Measurements from ENCODE around the gene CCNY.

DNA sequence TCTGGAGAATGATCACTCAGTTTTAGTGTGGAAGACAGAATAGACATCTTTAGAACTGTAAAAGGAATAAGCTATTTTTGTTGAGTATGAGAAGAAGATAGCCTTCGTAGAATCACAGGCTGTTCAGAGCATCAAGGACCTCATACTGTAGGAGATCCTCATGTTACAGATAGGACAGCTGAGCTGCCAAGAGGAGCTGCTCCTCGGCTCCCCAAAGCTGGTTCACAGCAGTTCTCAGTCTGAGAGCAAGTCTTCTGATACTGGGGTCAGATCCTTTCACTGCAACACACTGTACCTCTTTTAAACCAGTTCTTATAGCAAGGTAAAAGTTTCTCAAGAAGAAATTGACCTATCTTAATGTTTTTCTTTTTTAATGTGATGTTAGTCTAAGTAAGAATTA, 17.1 kb downstream of the CCNY start:
- TF ChIP-seq EZH2 (IDR thresholded peaks at IDR 0.05; ENCODE audit: borderline replicate concordance, insufficient read depth, low read depth, low read length, poor library complexity, severe bottlenecking), result no peak
- TF ChIP-seq, protein P1, sequence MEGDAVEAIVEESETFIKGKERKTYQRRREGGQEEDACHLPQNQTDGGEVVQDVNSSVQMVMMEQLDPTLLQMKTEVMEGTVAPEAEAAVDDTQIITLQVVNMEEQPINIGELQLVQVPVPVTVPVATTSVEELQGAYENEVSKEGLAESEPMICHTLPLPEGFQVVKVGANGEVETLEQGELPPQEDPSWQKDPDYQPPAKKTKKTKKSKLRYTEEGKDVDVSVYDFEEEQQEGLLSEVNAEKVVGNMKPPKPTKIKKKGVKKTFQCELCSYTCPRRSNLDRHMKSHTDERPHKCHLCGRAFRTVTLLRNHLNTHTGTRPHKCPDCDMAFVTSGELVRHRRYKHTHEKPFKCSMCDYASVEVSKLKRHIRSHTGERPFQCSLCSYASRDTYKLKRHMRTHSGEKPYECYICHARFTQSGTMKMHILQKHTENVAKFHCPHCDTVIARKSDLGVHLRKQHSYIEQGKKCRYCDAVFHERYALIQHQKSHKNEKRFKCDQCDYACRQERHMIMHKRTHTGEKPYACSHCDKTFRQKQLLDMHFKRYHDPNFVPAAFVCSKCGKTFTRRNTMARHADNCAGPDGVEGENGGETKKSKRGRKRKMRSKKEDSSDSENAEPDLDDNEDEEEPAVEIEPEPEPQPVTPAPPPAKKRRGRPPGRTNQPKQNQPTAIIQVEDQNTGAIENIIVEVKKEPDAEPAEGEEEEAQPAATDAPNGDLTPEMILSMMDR (IDR thresholded peaks at IDR 0.05), result no peak
